ENCODE data around the gene BPI.

- TF ChIP-seq CTCF (IDR thresholded peaks at IDR 0.05; ENCODE audit: low read depth, low read length) (no peak), EZH2phosphoT487 (IDR thresholded peaks at IDR 0.05; ENCODE audit: low read depth) (no peak)
Measured at GRCh38 chr20:38305541-38305940, 1.6 kb downstream of the BPI start.
